Measurements from ENCODE around the gene KSR1.
"Not testable (repeated sequence)": the region's sequence is repeated elsewhere in the genome, so short reads cannot be mapped to it uniquely, and the experiment has no call there.

Gene KSR1

DNA sequence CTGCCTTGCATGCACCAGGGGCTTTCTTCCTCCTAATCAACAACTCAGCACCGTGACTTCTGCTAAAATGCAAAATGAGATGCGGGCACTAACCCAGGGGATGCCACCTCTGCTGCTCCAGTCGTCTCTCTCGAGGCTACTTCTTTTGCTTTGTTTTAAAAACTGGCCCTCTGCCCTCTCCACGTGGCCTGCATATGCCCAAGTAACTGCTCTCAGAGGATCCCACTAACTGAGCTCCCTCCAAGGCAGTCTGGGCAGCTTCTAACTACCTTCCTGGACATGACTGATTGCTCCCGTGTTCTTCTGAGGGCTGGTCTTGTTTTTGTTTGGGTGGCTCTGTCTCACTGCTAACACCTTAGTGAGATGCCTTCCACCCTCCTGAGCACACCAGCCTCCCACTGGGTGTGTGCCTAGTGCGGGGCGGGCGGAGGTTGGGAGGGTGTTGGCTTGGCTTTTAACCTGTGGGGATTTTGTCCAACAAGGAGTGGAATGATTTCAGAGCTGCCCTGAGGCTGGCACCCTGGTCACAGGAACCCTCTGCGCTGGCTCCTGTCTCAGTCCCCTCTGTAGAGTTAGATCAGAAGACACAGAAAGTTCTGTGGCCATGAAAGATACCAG is 165.8 kb downstream of the KSR1 start:
- no peak for DNase-seq

- no peak for DNase-seq
Measured at GRCh38 chr17:27622986-27623385, 166.7 kb downstream of the KSR1 start.

DNA sequence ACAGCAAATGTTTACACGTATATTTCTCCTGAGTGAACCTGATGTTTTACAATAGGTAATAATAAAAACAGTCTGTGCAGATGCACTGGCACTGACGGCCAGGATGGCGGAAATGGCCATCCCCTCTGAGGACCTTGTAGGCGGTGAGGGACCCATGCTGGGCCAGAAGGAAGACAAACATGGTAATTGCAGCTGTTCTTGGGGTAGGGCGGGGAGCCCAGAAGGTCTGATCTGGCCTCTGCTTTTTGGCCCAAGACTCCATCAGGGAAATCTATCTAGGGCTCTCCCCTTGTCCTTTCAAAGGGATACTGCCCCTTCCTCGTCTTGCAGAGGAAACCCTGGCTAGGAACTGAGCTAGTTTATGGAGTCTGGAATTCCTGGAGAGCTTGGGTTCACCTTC is 167.4 kb downstream of the KSR1 start:
- no peak for DNase-seq

- DNase-seq = no peak
Measured at GRCh38 chr17:27624539-27624938, 168.3 kb downstream of the KSR1 start.

GRCh38 chr17:27625856-27626255 is 169.6 kb downstream of the KSR1 start:
- no peak for DNase-seq

DNA sequence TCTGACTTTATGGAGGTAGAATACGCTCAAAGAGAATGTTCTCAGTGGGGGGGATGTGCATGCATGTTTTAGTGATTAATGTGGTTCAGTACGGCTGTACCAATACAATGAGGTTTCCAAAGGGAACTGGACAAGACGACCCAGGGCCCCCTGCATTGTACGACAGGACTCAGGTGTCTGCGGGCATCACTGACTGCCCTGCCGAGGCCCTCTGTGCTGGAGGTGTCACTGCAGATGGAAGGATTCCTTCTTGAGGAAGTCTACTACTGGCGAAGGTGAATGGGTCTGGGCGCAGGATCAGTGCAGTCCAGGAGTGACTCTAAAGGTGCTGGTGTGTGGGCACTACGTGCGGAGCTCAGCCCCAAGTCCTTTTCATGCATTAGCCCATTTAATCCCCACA is 171.3 kb downstream of the KSR1 start:
- no peak for DNase-seq

- DNase-seq = no peak
Measured at GRCh38 chr17:27628376-27628775, 172.1 kb downstream of the KSR1 start.

DNA sequence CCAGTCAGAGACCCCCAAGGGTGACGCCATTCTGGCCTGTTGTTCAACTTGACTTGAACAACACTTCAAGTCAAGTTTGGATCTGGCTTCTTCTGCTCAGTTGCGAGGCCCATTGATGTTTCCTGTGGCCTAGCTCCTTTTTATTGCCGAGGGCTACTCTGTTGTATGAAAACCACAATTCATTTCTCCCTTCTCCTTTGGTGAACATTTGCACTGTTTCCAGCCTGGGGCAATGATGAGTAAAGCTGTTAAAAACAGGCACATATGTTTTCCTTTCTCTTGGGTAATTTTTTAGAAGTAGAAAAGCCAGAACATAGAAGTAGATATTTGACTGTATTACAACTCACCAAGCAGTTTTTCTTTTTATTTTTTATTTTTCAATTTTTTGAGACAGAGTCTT is 173.0 kb downstream of the KSR1 start:
- not testable (repeated sequence) for DNase-seq

GRCh38 chr17:27630607-27631410 is 174.6 kb downstream of the KSR1 start, which contains the start of gene LGALS9:
LGALS9 (plus strand) TSS chr17:27631188; CDS start chr17:27631266, 78 bp downstream.
- DNase-seq = peak; percentile 19

DNA sequence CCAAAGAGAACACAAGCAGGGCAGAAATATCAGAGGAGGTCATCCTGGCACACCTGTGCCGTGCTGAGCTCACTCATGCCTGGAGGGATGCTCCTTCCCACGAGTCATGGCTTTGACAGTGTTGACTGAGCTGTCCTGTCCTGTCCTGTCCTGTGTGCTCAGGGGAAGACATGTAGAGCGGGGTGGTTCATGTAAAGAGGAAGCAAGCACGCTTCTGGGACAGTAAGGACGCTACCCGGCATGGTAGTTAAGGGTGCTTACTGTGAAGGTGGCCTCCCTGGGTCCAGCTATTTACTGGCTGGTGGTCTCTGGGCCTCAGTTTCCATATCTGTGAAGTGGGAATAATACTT is 175.1 kb downstream of the KSR1 start:
- DNase-seq = no peak

GRCh38 chr17:27631897-27632725 is 175.9 kb downstream of the KSR1 start:
- DNase-seq = no peak

DNA sequence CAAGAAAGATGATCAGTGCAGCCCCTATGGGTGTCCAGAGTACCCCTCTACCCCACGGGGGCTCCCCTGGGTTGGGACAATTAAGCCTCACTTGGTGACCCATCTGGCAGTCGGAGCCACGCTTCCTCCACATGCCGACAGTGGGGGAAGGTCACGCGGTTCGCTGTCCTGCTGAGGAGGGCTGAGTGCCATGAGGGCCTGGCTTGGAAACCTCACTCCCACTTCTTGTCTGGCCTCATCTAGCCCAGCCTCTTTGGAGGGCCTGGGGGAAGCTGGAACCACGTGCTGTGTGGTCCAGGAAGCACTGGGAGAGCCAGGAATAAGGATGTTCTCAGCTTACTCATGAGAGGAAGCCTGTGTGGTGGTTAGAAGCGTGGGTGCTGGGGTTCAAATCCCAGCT is 176.5 kb downstream of the KSR1 start:
- DNase-seq = not testable (repeated sequence)

DNA sequence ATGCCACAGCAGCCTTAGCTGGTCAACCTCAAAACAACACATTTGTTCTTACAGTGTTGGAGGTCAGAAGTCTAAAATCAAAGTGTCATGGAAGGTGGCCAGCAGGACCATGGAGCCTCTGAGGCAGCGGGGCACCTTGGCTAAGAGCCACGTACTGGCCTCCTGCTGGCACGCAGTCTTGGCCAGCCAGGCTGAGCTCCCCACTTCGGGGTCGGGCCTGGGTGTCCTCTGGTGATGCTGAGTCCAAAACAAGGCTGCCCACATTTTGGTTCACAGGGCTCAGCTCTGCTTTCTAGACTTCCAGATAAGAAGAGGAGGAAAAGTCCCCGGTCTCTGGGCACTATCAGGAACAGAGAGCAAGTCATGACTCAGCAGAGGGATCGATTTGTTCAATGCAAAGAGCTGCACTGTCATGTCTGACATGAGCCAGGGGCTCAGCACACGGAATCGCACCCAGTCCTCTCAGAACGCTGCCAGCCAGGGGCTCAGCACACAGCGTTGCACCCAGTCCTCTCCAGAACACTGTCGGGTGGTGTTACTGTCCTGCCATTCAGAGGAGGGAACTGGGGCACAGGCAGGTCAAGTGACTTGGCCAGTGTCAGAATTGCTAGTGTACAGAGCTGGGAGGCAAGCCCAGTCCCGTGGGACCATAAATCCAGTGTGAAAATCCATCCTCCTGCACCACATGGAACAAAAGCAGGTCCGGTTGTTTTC is 177.2 kb downstream of the KSR1 start:
- no peak for DNase-seq

GRCh38 chr17:27634026-27634335 is 177.7 kb downstream of the KSR1 start:
- DNase-seq = no peak

DNA sequence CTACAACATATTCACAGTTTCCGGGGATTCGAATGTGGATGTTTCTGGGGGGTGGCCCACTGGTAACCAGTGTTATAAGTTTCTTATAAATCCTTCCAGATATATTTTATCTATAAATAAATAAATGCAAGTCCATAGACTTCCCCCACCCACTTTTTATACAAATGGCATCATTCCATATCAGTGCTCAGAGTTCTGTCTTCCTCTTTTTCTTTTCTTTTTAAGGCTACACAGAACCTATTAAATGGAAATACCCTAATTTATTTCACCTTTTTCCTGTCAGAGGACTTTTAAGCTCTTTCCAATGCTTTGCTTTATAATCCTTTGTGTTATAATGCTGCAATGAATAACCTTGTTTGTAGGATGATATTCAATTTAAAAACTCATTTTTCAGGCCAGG is 178.5 kb downstream of the KSR1 start:
- no peak for DNase-seq

GRCh38 chr17:27635275-27635823 is 179.1 kb downstream of the KSR1 start:
- no peak for DNase-seq

DNA sequence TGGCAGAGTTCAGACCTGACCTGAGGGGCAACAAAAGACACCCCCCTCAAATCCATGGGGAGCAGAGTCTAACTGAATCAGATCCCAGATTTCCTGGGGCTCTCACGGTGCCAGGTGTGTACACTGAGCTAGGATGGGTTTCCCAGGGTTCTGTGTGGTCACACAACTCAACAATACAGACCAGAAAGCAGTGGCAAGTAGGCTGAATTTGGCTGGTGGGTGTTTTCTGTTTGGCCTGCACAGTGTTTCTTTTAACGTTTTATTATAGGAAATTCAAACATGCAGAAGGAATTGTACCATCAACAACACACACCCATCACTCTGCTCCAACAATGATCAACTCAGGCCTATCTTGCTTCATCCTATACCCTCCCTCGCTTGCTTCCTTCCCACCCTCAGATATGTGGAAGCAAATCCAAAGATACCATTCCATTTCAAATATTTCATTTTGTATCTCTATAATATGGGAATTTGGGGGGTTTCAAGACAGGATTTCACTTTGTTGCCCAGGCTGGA is 179.8 kb downstream of the KSR1 start:
- not testable (repeated sequence) for DNase-seq

DNA sequence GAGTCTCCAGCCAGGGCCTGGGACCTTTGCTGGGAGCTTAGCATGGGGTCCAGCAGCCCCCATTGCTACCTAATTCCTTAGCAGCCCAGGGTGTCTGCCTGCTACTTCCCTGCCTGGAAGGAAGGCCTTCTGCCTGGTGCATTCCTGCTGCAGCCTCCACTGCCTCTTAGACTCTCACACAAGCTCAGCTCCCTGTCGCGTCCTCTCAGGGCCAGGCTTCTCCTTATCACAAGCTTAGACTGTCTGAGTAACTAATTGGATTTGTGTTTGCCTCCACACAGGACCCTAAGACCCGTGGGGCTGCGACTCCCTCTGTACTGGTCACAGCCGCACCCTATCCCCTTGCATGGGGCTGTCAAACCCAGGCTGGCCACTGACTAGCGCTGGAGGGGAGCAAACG is 181.6 kb downstream of the KSR1 start:
- DNase-seq = not testable (repeated sequence)

DNA sequence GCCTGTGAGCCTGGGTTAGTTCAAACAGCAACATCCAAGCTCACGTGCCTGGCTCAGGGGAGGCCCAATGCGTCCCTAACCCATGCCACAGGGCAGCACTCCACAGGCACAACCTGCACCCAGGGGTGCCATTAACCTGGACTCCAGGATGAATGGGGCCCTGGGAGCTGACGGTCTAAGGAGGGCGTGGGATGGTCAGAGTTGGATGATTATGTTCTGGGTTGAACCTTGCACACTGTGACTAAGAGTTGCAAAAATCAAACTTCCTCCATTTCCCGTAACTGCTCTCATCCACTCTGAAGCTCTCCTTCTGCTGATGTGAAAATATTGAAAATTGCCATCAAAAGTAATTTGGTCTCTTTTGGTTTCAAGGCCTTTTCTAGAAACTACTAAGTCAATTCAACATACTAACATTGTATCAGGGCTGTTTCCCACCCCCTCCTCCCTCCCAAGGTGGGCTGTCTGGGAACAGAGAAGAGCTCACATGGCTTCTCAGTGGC is 182.2 kb downstream of the KSR1 start:
- DNase-seq = not testable (repeated sequence)

GRCh38 chr17:27640790-27641189 is 184.5 kb downstream of the KSR1 start:
- no peak for DNase-seq

GRCh38 chr17:27644586-27644985 is 188.3 kb downstream of the KSR1 start:
- DNase-seq = no peak

DNA sequence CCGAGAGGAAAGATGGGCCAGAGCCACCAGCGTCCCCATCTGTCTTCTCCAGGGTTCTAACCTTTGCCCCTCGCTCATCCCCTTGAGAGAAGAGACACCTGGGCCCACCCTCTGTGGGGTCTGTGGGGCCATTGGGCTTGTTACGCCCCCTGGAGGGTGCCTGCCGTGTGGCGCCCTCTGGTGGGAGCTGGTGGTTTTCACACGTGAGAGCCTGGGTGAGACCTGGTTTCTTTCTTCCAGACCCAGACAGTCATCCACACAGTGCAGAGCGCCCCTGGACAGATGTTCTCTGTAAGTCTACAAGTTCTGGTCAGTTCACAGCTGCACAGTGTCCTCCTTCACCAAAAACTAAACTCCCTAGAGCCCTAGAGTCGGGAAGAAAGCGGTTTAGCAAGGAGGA is 189.4 kb downstream of the KSR1 start:
- DNase-seq = not testable (repeated sequence)

All from activated naive CD4-positive, alpha-beta T cell treated with anti-CD3 and anti-CD28 coated beads, Interleukin-2, amount 50 U/mL, for 16 hours (primary cell).